Body of pancreas (tissue), 4 donors: ENCODE data around the gene SH3PXD2A. TPM values are rescaled to one million over a fixed set of nuclear protein-coding genes. Genes with fewer than 3 reads are reported as not detected.

Source experiments
- ATAC-seq: fragments of 150-250 bp; one replicate; pipeline ENCODE4 v1.9.1; 2016
- DNase-seq, 4 donors: peaks; one replicate each; pipeline ENCODE4 v3.0.0-alpha.2; 2019
- H3K27ac ChIP-seq, 4 donors: fragments of 200-600 bp; sonication (generic); 1 replicate in 3 of 4; 2 replicates in 1 of 4; pipeline versions ENCODE4 v1.5.1 to v1.6.1; 2016 to 2019; ENCODE audit warnings: mild to moderate bottlenecking in 1 of 4, mixed read lengths in 1 of 4, moderate library complexity in 1 of 4
- H3K27me3 ChIP-seq, 2 donors: fragments of 200-600 bp; sonication (generic); one replicate each; pipeline ENCODE4 v1.6.0; 2016; ENCODE audit warnings: mild to moderate bottlenecking in 1 of 2
- H3K36me3 ChIP-seq, 2 donors: fragments of 200-600 bp; sonication (generic); replicated peaks in 1 of 2; 2 replicates each; pipeline ENCODE4 v1.5.1; 2016; ENCODE audit warnings: low read depth in 2 of 2; ENCODE audit not compliant: insufficient read depth in 1 of 2
- H3K4me1 ChIP-seq: fragments of 200-600 bp; sonication (generic); one replicate; pipeline ENCODE4 v1.6.0; 2016
- H3K4me3 ChIP-seq, 2 donors: fragments of 200-600 bp; sonication (generic); 1 replicate in 1 of 2; 2 replicates in 1 of 2; pipeline ENCODE4 v1.5.1; 2016 to 2019
- H3K9me3 ChIP-seq, 3 donors: fragments of 200-600 bp; sonication (generic); 1 replicate in 2 of 3; 2 replicates in 1 of 3; pipeline ENCODE4 v1.5.1; 2016
- CTCF ChIP-seq, 7 experiments: fragments of 450-650 bp in 4 of 7; fragments of 200-600 bp in 3 of 7; sonication (generic) in 3 of 7; IDR thresholded peaks; one replicate each; pipeline ENCODE4 v1.5.1; 2016 to 2019; ENCODE audit warnings: antibody characterized with exemption in 7 of 7
- POLR2A ChIP-seq, 3 donors: fragments of 450-650 bp; IDR thresholded peaks; one replicate each; pipeline ENCODE4 v1.6.1; 2016; ENCODE audit warnings: antibody characterized with exemption in 3 of 3, mild to moderate bottlenecking in 2 of 3
- WGBS, 2 donors: methylation state at CpG; one replicate each; pipeline ENCODE4 v1.1.5; 2017; 5-methylcytosine and 5-hydroxymethylcytosine counted together
- intact Hi-C: fragments of 100-400 bp; cut with DNase I; formaldehyde crosslinking; loops from one replicate; pipeline ENCODE4 v1.15.1; 2023
- total RNA-seq, 2 donors: library from RNA; depleted of rRNA; stranded (reverse); fragments of >200 nt; gene quantifications; one replicate each; pipeline ENCODE4 v1.1.0, GENCODE V29; 2016

Gene SH3PXD2A
- total RNA-seq, 2 donors from 2014 or later, result 7.3 to 9.9 TPM

GRCh38 chr10:103685880-103686669 is 169.3 kb downstream of the SH3PXD2A start:
- intact Hi-C loops, result loop anchor here (5.0 kb wide), 1 partner anchor 84 kb away; no protein-coding TSS in a partner anchor
- Histone ChIP-seq H3K9me3 (no peaks in the 10 kb centered on the region), H3K4me1 (no peaks in the 10 kb centered on the region), H3K36me3 (no peaks in the 10 kb centered on the region), H3K27me3 (no peaks in the 10 kb centered on the region), H3K4me3 (no peak overlapping the region), H3K27ac (no peak overlapping the region)
- DNase-seq (peak; percentile 71 to 79 (median 74)), ATAC-seq (peak; percentile 85)
- 20 to 22% methylated on average over 5 to 8 of the region's 8 CpGs for WGBS, 2 donors
- TF ChIP-seq CTCF (IDR thresholded peaks at IDR 0.05) (peak; percentile 82 to 95 (median 87)), POLR2A (IDR thresholded peaks at IDR 0.05) (no peak)

DNA sequence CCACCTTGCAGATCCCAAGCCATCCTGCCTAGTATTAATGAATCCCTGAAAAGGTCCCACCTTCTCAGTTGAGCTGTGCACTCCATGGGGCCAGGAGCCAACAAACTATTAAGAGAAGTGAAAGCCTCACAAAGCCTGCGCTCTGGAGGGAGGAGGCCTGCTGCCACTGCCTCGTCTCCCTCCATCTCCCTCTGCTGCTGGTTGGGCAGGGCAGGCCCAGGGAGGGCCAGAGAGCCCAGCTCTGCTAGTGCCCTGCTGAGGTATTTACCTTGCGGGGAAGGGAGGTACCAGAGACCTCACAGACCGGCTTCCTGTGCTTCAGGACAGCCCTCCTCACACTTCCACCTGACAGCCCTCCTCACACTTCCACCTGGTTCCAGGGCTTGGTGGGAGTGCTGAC is 171.5 kb downstream of the SH3PXD2A start:
- no peak overlapping the region for H3K4me3 ChIP-seq
- 72 to 78% methylated on average over 4 of the region's 4 CpGs for WGBS, 2 donors
- no peaks in the 10 kb centered on the region for H3K9me3 ChIP-seq
- no peak overlapping the region for H3K27ac ChIP-seq
- intact Hi-C loops, result no loop called here
- no peaks in the 10 kb centered on the region for H3K27me3 ChIP-seq
- no peaks in the 10 kb centered on the region for H3K4me1 ChIP-seq
- H3K36me3 ChIP-seq, result no peaks in the 10 kb centered on the region
- DNase-seq (no peak), ATAC-seq (no peak)
- no peak for TF ChIP-seq POLR2A (IDR thresholded peaks at IDR 0.05)
- TF ChIP-seq CTCF (IDR thresholded peaks at IDR 0.05), result no peak

- H3K9me3 ChIP-seq, result no peaks in the 10 kb centered on the region
- intact Hi-C loops, result no loop called here
- H3K4me1 ChIP-seq, result no peaks in the 10 kb centered on the region
- DNase-seq (no peak), ATAC-seq (no peak)
- H3K4me3 ChIP-seq, result no peak overlapping the region
- TF ChIP-seq CTCF (IDR thresholded peaks at IDR 0.05) (no peak), POLR2A (IDR thresholded peaks at IDR 0.05) (no peak)
- WGBS, 2 donors, result 74 to 88% methylated on average over 12 of the region's 12 CpGs
- H3K36me3 ChIP-seq, result no peaks in the 10 kb centered on the region
- H3K27ac ChIP-seq, result no peak overlapping the region
- H3K27me3 ChIP-seq, result no peaks in the 10 kb centered on the region
Observed at GRCh38 chr10:103682631-103683030, 172.7 kb downstream of the SH3PXD2A start.

- TF ChIP-seq CTCF (IDR thresholded peaks at IDR 0.05) (no peak), POLR2A (IDR thresholded peaks at IDR 0.05) (no peak)
- Histone ChIP-seq H3K4me1 (no peaks in the 10 kb centered on the region), H3K4me3 (no peak overlapping the region), H3K27me3 (no peaks in the 10 kb centered on the region), H3K27ac (no peak overlapping the region), H3K36me3 (no peaks in the 10 kb centered on the region), H3K9me3 (no peaks in the 10 kb centered on the region)
- intact Hi-C loops, result no loop called here
- no peak for ATAC-seq
- 87 to 93% methylated on average over 20 to 29 of the region's 29 CpGs for WGBS, 2 donors
- no peak for DNase-seq
Observed at GRCh38 chr10:103681617-103682399, 173.6 kb downstream of the SH3PXD2A start.
